GM12878 (cell line): Measurements from ENCODE around the gene PAIP1. TPM values are rescaled to one million over a fixed set of nuclear protein-coding genes. Genes with fewer than 3 reads are reported as not detected.

Source experiments
- ATAC-seq: fragments of 200-7000 bp; cut with Tn5 transposase; 3 replicates; pipeline ENCODE4 v1.9.1; 2020; ENCODE audit warnings: mild to moderate bottlenecking, moderate library complexity
- BruUV-seq: library from RNA; stranded (reverse); fragments of 400-500 nt; replicated peaks from 2 replicates; lab custom pipeline; 2021; lab: Mats Ljungman, UMichigan
- CTCF ChIA-PET: fragments of 300-600 bp; sonication (Branson Sonifier 250); formaldehyde crosslinking; extraction: SDS; loops from one replicate; lab custom pipeline; 2021; ENCODE audit warnings: inconsistent platforms; lab: Yijun Ruan, JAX
- POLR2A ChIA-PET: fragments of 350-600 bp; formaldehyde crosslinking; extraction: SDS; loops from one replicate; lab custom pipeline; 2021; ENCODE audit warnings: inconsistent platforms; lab: Charles Lee
- RAD21 ChIA-PET: fragments of 300-600 bp; sonication (Branson Sonifier 250); formaldehyde crosslinking; loops from one replicate; lab custom pipeline; 2023; ENCODE audit warnings: antibody characterized with exemption; ENCODE audit not compliant: unreplicated experiment; lab: Charles Lee
- SMC1A ChIA-PET: fragments of 300-600 bp; sonication (Branson Sonifier 250); formaldehyde crosslinking; loops from one replicate; lab custom pipeline; 2023; ENCODE audit not compliant: unreplicated experiment, uncharacterized antibody; lab: Charles Lee
- DNase-seq: peaks from one replicate; pipeline ENCODE4 v3.0.0-alpha.2; 2011; ENCODE audit warnings: low read depth, low spot score
- FAIRE-seq: peaks from 3 replicates; lab custom pipeline; 2011; peaks lifted over from hg19 to GRCh38; lab: Jason Lieb, UNC
- H2AFZ ChIP-seq: 2 replicates; pipeline ENCODE4 v1.6.0; 2011; ENCODE audit warnings: low read depth, low read length, control low read depth; ENCODE audit not compliant: control insufficient read depth
- H3K27ac ChIP-seq: 2 replicates; pipeline ENCODE4 v1.5.1; 2011; ENCODE audit warnings: control low read depth; ENCODE audit not compliant: control insufficient read depth, insufficient read depth
- H3K27me3 ChIP-seq, 2 experiments: replicated peaks in 1 of 2; 2 replicates each; pipeline versions ENCODE4 v1.6.0 to v1.6.1; 2011; ENCODE audit warnings: low read length in 1 of 2; ENCODE audit not compliant: control insufficient read depth in 2 of 2, insufficient read depth in 2 of 2
- H3K36me3 ChIP-seq, 2 experiments: 2 replicates each; pipeline ENCODE4 v1.5.1; 2011; ENCODE audit warnings: low read length in 1 of 2; ENCODE audit not compliant: control insufficient read depth in 2 of 2, insufficient read depth in 2 of 2
- H3K4me1 ChIP-seq: 2 replicates; pipeline ENCODE4 v1.6.1; 2011; ENCODE audit warnings: mild to moderate bottlenecking, low read length, moderate library complexity, mixed read lengths; ENCODE audit not compliant: control insufficient read depth, insufficient read depth
- H3K4me2 ChIP-seq: 2 replicates; pipeline ENCODE4 v1.6.0; 2011; ENCODE audit warnings: control low read depth; ENCODE audit not compliant: control insufficient read depth, insufficient read depth
- H3K4me3 ChIP-seq: fragments of 200-600 bp; sonication (generic); 2 replicates; pipeline ENCODE4 v1.5.1; 2016
- H3K79me2 ChIP-seq: 2 replicates; pipeline ENCODE4 v1.6.0; 2011; ENCODE audit warnings: low read length; ENCODE audit not compliant: control insufficient read depth, insufficient read depth
- H3K9ac ChIP-seq: 2 replicates; pipeline ENCODE4 v1.8.0; 2011; ENCODE audit warnings: low read length, control low read depth, mixed read lengths; ENCODE audit not compliant: control insufficient read depth, insufficient read depth
- H3K9me3 ChIP-seq: replicated peaks from 3 replicates; pipeline ENCODE4 v1.5.1; 2011; ENCODE audit warnings: mild to moderate bottlenecking, low read length; ENCODE audit not compliant: control insufficient read depth, insufficient read depth
- H4K20me1 ChIP-seq: 2 replicates; pipeline ENCODE4 v1.6.0; 2011; ENCODE audit not compliant: control insufficient read depth, insufficient read depth
- BCLAF1 ChIP-seq: fragments of 450-650 bp; IDR thresholded peaks from 2 replicates; pipeline ENCODE4 v1.6.1; 2017; ENCODE audit warnings: antibody characterized with exemption, mild to moderate bottlenecking, moderate library complexity
- CUX1 ChIP-seq: IDR thresholded peaks from 2 replicates; pipeline ENCODE4 v1.6.1; 2012; ENCODE audit warnings: improper control_type of control experiment, low read depth, low read length; ENCODE audit not compliant: insufficient replicate concordance
- E2F4 ChIP-seq: IDR thresholded peaks from 2 replicates; pipeline ENCODE4 v1.6.1; 2012; ENCODE audit warnings: low read depth, low read length, improper control_type of control experiment
- JUNB ChIP-seq: IDR thresholded peaks from 2 replicates; pipeline ENCODE4 v1.6.1; 2016; ENCODE audit warnings: antibody characterized with exemption, mild to moderate bottlenecking
- NFYB ChIP-seq: IDR thresholded peaks from 2 replicates; pipeline ENCODE4 v1.6.1; 2011; ENCODE audit warnings: low read depth, mild to moderate bottlenecking, low read length, improper control_type of control experiment, moderate library complexity; ENCODE audit not compliant: insufficient read depth
- SMC3 ChIP-seq: IDR thresholded peaks from 2 replicates; pipeline ENCODE4 v1.6.1; 2011; ENCODE audit warnings: low read length, improper control_type of control experiment, borderline replicate concordance
- YY1 ChIP-seq: IDR thresholded peaks from 2 replicates; pipeline ENCODE4 v1.6.1; 2011; ENCODE audit warnings: low read depth, mild to moderate bottlenecking, low read length
- WGBS: methylation state at CpG from one replicate; pipeline ENCODE4 v1.1.6; 2016; ENCODE audit warnings: low lambda C conversion rate; ENCODE audit not compliant: insufficient replicate concordance, insufficient coverage; ENCODE audit errors: missing lambda C conversion rate; 5-methylcytosine and 5-hydroxymethylcytosine counted together
- in situ Hi-C: fragments of 300-500 bp; cut with MboI; formaldehyde crosslinking; loops from 9 replicates; pipeline ENCODE4 v1.14.3; 2018; ENCODE audit warnings: mixed read lengths
- intact Hi-C: fragments of 100-400 bp; cut with micrococcal nuclease; formaldehyde crosslinking; loops from one replicate; pipeline ENCODE4 v1.14.2; 2022; ENCODE audit not compliant: unreplicated experiment
- polyA plus RNA-seq, 11 experiments: library from polyadenylated mRNA; depleted of rRNA in 4 of 11; unstranded in 6 of 11; stranded (reverse) in 5 of 11; fragments of >200 nt; fragmentation: Nextera tagmentation in 4 of 11; fragmentation: Illumina TruSeq in 1 of 11; extraction: Ambion mirVana in 4 of 11; extraction: Trizol in 1 of 11; gene quantifications; 1 replicate in 1 of 11; 2 replicates in 10 of 11; pipeline versions ENCODE4 v1.2.1 to v1.2.3, GENCODE V29; 2011 to 2016; ENCODE audit warnings: inconsistent platforms in 2 of 11, missing spikeins in 2 of 11, low read depth in 1 of 11
- total RNA-seq, 4 experiments: library from RNA; depleted of rRNA in 3 of 4; stranded (reverse); fragments of >200 nt in 3 of 4; fragmentation: Illumina TruSeq in 1 of 4; extraction: Trizol in 1 of 4; gene quantifications; 2 replicates each; pipeline versions ENCODE4 v1.2.1 to v1.2.3, GENCODE V29; 2013 to 2021
- TF ChIP-seq, protein P1 (sequence below): fragments of 450-650 bp; IDR thresholded peaks from 2 replicates; pipeline ENCODE4 v1.6.1; 2016; ENCODE audit warnings: mild to moderate bottlenecking
- TF ChIP-seq, protein P2 (sequence below): IDR thresholded peaks from 2 replicates; pipeline ENCODE4 v1.6.1; 2012; ENCODE audit warnings: mild to moderate bottlenecking, low read depth, low read length

Gene PAIP1
- total and polyA plus RNA-seq, 10 of the 15 experiments (the other 5 are each of a cell fraction or from before 2014, with no cell fraction given): 37.4 to 90.9 (median 57.0) TPM

- WGBS: 4% methylated on average over 1 of the region's 1 CpG
- Histone ChIP-seq H3K9ac (no peak overlapping the region), H4K20me1 (no peaks in the 10 kb centered on the region)
- no peak for TF ChIP-seq BCLAF1
- no peak for TF ChIP-seq SMC3
- TF ChIP-seq, protein P1, sequence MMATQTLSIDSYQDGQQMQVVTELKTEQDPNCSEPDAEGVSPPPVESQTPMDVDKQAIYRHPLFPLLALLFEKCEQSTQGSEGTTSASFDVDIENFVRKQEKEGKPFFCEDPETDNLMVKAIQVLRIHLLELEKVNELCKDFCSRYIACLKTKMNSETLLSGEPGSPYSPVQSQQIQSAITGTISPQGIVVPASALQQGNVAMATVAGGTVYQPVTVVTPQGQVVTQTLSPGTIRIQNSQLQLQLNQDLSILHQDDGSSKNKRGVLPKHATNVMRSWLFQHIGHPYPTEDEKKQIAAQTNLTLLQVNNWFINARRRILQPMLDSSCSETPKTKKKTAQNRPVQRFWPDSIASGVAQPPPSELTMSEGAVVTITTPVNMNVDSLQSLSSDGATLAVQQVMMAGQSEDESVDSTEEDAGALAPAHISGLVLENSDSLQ: no peak
- no peak for TF ChIP-seq E2F4
- no peak for TF ChIP-seq NFYB
- no peak for TF ChIP-seq CUX1
- TF ChIP-seq, protein P2, sequence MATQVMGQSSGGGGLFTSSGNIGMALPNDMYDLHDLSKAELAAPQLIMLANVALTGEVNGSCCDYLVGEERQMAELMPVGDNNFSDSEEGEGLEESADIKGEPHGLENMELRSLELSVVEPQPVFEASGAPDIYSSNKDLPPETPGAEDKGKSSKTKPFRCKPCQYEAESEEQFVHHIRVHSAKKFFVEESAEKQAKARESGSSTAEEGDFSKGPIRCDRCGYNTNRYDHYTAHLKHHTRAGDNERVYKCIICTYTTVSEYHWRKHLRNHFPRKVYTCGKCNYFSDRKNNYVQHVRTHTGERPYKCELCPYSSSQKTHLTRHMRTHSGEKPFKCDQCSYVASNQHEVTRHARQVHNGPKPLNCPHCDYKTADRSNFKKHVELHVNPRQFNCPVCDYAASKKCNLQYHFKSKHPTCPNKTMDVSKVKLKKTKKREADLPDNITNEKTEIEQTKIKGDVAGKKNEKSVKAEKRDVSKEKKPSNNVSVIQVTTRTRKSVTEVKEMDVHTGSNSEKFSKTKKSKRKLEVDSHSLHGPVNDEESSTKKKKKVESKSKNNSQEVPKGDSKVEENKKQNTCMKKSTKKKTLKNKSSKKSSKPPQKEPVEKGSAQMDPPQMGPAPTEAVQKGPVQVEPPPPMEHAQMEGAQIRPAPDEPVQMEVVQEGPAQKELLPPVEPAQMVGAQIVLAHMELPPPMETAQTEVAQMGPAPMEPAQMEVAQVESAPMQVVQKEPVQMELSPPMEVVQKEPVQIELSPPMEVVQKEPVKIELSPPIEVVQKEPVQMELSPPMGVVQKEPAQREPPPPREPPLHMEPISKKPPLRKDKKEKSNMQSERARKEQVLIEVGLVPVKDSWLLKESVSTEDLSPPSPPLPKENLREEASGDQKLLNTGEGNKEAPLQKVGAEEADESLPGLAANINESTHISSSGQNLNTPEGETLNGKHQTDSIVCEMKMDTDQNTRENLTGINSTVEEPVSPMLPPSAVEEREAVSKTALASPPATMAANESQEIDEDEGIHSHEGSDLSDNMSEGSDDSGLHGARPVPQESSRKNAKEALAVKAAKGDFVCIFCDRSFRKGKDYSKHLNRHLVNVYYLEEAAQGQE: no peak
- no peak for TF ChIP-seq YY1
- TF ChIP-seq JUNB: no peak
These were observed 32.0 kb upstream of the PAIP1 start for GRCh38 chr5:43588842-43589241.

More at GRCh38 chr5:43588842-43589241, 32.0 kb upstream of the PAIP1 start:
- no peak for FAIRE-seq
- ChIA-PET SMC1A (interaction anchor here (1.2 kb wide), 1 partner anchor 35 kb away, joined by 3 read pairs; no protein-coding TSS in a partner anchor), POLR2A (no interaction called here), RAD21 (interaction anchor here (0.6 kb wide), 1 partner anchor 23 kb away, joined by 3 read pairs; no protein-coding TSS in a partner anchor), CTCF (interaction anchor here (1.4 kb wide), 1 partner anchor 9 kb away, joined by 6 read pairs; no protein-coding TSS in a partner anchor)
- ATAC-seq: no peak
- Histone ChIP-seq H3K9me3 (no peaks in the 10 kb centered on the region), H3K4me3 (no peak overlapping the region), H3K36me3 (no peaks in the 10 kb centered on the region; a peak in 1 of 4 replicates), H2AFZ (no peak overlapping the region), H3K27ac (no peak overlapping the region), H3K4me1 (peaks cover 6% of the 10 kb centered on the region; the same call in 1 of the 2 replicates), H3K4me2 (no peak overlapping the region), H3K79me2 (no peaks in the 10 kb centered on the region), H3K27me3 (no peaks in the 10 kb centered on the region)
- no peak for DNase-seq
- intact Hi-C loops: no loop called here
- BruUV-seq: no TSS peak
- in situ Hi-C loops: no loop called here
